Measurements from ENCODE around the gene OPN1SW. TPM values are rescaled to one million over a fixed set of nuclear protein-coding genes. Genes with fewer than 3 reads are reported as not detected.

Gene OPN1SW
- total and polyA plus RNA-seq, 9 of the 15 experiments (the other 6 are each of a cell fraction or from before 2014, with no cell fraction given), result 0.84 to 1.0 TPM; not detected in 7

DNA sequence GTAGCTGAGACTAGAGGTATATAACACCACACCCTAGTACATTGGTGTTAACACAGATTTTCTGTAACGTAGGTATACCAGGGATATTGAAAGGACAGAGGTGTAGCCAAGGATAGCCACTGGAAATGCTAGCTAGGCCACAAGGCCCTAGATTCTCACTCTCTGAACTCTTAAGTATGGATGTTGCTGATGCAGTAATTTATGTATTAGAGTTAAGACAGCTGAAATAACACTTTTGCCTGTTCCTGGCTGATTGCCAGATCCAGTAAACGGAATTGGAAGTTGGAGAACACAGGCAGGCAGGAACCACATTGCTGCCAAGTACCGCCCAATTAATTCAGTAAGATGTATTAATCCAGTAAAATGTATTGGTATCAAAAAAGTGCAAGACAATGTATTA, 34.6 kb downstream of the OPN1SW start (continued):
- TF ChIP-seq SMAD3 (CRISPR knock-in tag; conservative IDR thresholded peaks at IDR 0.05) (no peak), KAT7 (CRISPR knock-in tag; IDR thresholded peaks at IDR 0.05; ENCODE audit: borderline replicate concordance) (no peak), FIP1L1 (IDR thresholded peaks at IDR 0.05; ENCODE audit: low read depth, low read length, poor library complexity, severe bottlenecking) (no peak), SMAD1 (IDR thresholded peaks at IDR 0.05; ENCODE audit: low read depth, low read length, partially characterized antibody) (peak; percentile 42), MECOM (CRISPR knock-in tag; IDR thresholded peaks at IDR 0.05) (no peak), BRF1 (IDR thresholded peaks at IDR 0.05; ENCODE audit: borderline replicate concordance, extremely low read depth, insufficient read length) (no peak), SMAD4 (CRISPR knock-in tag; conservative IDR thresholded peaks at IDR 0.05) (no peak), ZNF146 (CRISPR knock-in tag; IDR thresholded peaks at IDR 0.05; ENCODE audit: unreplicated experiment) (no peak), ZNF316 (IDR thresholded peaks at IDR 0.05) (peak; percentile 76), CEBPG (CRISPR knock-in tag; IDR thresholded peaks at IDR 0.05) (no peak), CEBPG (tag; conservative IDR thresholded peaks at IDR 0.05 in 1 of 2, IDR thresholded peaks at IDR 0.05 in 1 of 2) (no peak), ZNF263 (CRISPR knock-in tag; IDR thresholded peaks at IDR 0.05; ENCODE audit: borderline replicate concordance) (no peak), ZEB2 (IDR thresholded peaks at IDR 0.05) (no peak), CBFB (CRISPR knock-in tag; IDR thresholded peaks at IDR 0.05) (no peak), RFX1 (IDR thresholded peaks at IDR 0.05) (no peak), ZNF445 (CRISPR knock-in tag; IDR thresholded peaks at IDR 0.05; ENCODE audit: low read depth) (no peak), SP1 (CRISPR knock-in tag; IDR thresholded peaks at IDR 0.05) (peak; percentile 68), POLR2A (conservative IDR thresholded peaks at IDR 0.05) (no peak), FOXP1 (CRISPR knock-in tag; IDR thresholded peaks at IDR 0.05) (no peak), TAL1 (IDR thresholded peaks at IDR 0.05) (no peak), KDM1A (IDR thresholded peaks at IDR 0.05) (no peak), ZBED1 (IDR thresholded peaks at IDR 0.05) (no peak)
- TF ChIP-seq, protein P1, sequence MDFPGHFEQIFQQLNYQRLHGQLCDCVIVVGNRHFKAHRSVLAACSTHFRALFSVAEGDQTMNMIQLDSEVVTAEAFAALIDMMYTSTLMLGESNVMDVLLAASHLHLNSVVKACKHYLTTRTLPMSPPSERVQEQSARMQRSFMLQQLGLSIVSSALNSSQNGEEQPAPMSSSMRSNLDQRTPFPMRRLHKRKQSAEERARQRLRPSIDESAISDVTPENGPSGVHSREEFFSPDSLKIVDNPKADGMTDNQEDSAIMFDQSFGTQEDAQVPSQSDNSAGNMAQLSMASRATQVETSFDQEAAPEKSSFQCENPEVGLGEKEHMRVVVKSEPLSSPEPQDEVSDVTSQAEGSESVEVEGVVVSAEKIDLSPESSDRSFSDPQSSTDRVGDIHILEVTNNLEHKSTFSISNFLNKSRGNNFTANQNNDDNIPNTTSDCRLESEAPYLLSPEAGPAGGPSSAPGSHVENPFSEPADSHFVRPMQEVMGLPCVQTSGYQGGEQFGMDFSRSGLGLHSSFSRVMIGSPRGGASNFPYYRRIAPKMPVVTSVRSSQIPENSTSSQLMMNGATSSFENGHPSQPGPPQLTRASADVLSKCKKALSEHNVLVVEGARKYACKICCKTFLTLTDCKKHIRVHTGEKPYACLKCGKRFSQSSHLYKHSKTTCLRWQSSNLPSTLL (IDR thresholded peaks at IDR 0.05), result no peak
- TF ChIP-seq, protein P2, sequence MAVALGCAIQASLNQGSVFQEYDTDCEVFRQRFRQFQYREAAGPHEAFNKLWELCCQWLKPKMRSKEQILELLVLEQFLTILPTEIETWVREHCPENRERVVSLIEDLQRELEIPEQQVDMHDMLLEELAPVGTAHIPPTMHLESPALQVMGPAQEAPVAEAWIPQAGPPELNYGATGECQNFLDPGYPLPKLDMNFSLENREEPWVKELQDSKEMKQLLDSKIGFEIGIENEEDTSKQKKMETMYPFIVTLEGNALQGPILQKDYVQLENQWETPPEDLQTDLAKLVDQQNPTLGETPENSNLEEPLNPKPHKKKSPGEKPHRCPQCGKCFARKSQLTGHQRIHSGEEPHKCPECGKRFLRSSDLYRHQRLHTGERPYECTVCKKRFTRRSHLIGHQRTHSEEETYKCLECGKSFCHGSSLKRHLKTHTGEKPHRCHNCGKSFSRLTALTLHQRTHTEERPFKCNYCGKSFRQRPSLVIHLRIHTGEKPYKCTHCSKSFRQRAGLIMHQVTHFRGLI (CRISPR knock-in tag; IDR thresholded peaks at IDR 0.05), result no peak
- TF ChIP-seq, protein P3, sequence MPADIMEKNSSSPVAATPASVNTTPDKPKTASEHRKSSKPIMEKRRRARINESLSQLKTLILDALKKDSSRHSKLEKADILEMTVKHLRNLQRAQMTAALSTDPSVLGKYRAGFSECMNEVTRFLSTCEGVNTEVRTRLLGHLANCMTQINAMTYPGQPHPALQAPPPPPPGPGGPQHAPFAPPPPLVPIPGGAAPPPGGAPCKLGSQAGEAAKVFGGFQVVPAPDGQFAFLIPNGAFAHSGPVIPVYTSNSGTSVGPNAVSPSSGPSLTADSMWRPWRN (IDR thresholded peaks at IDR 0.05; ENCODE audit: low read depth), result no peak
- TF ChIP-seq, protein P4, sequence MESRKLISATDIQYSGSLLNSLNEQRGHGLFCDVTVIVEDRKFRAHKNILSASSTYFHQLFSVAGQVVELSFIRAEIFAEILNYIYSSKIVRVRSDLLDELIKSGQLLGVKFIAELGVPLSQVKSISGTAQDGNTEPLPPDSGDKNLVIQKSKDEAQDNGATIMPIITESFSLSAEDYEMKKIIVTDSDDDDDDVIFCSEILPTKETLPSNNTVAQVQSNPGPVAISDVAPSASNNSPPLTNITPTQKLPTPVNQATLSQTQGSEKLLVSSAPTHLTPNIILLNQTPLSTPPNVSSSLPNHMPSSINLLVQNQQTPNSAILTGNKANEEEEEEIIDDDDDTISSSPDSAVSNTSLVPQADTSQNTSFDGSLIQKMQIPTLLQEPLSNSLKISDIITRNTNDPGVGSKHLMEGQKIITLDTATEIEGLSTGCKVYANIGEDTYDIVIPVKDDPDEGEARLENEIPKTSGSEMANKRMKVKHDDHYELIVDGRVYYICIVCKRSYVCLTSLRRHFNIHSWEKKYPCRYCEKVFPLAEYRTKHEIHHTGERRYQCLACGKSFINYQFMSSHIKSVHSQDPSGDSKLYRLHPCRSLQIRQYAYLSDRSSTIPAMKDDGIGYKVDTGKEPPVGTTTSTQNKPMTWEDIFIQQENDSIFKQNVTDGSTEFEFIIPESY (CRISPR knock-in tag; IDR thresholded peaks at IDR 0.05), result no peak
- TF ChIP-seq, protein P5, sequence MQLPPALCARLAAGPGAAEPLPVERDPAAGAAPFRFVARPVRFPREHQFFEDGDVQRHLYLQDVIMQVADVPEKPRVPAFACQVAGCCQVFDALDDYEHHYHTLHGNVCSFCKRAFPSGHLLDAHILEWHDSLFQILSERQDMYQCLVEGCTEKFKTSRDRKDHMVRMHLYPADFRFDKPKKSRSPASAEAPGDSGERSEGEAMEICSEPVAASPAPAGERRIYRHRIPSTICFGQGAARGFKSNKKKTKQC (CRISPR knock-in tag; IDR thresholded peaks at IDR 0.05), result no peak

Data from K562 (cell line).